ENCODE measurements around the gene THOC1.

Gene THOC1

DNA sequence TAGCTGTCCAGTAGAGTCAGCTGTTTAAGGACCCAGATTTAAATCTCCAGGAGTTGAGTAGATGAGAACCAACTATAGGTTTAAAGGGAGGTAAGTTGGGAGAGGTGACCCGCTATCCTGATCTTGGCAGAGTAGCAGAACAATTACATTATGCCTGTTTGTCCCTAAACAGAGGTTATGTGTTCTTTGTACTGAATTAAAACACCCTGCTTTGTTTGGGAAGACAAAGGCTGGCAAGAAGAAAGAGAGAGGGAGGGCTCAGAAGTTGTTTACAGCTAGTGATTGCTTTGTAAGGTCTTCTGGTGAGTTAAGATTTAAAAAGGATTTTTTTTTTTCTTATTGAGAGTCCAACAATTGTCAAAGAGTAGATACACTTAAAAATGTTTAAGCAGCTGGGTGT lies 72.2 kb downstream of the THOC1 start:
- no peaks in the 10 kb centered on the region for H3K27me3 ChIP-seq (ENCODE audit: insufficient read depth, poor library complexity, severe bottlenecking)
- no peak overlapping the region for H3K4me3 ChIP-seq (replicated peaks; ENCODE audit: insufficient read depth, low read length)
- TF ChIP-seq POLR2AphosphoS5 (IDR thresholded peaks at IDR 0.05; ENCODE audit: low read depth) = no peak
- TF ChIP-seq GABPA (IDR thresholded peaks at IDR 0.05; ENCODE audit: low read depth) = no peak
- TF ChIP-seq, protein P1, sequence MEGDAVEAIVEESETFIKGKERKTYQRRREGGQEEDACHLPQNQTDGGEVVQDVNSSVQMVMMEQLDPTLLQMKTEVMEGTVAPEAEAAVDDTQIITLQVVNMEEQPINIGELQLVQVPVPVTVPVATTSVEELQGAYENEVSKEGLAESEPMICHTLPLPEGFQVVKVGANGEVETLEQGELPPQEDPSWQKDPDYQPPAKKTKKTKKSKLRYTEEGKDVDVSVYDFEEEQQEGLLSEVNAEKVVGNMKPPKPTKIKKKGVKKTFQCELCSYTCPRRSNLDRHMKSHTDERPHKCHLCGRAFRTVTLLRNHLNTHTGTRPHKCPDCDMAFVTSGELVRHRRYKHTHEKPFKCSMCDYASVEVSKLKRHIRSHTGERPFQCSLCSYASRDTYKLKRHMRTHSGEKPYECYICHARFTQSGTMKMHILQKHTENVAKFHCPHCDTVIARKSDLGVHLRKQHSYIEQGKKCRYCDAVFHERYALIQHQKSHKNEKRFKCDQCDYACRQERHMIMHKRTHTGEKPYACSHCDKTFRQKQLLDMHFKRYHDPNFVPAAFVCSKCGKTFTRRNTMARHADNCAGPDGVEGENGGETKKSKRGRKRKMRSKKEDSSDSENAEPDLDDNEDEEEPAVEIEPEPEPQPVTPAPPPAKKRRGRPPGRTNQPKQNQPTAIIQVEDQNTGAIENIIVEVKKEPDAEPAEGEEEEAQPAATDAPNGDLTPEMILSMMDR (IDR thresholded peaks at IDR 0.05; ENCODE audit: insufficient read depth, low read length) = no peak
- no peak for TF ChIP-seq SPI1 (IDR thresholded peaks at IDR 0.05; ENCODE audit: borderline replicate concordance, low read depth)
- TF ChIP-seq, protein P2, sequence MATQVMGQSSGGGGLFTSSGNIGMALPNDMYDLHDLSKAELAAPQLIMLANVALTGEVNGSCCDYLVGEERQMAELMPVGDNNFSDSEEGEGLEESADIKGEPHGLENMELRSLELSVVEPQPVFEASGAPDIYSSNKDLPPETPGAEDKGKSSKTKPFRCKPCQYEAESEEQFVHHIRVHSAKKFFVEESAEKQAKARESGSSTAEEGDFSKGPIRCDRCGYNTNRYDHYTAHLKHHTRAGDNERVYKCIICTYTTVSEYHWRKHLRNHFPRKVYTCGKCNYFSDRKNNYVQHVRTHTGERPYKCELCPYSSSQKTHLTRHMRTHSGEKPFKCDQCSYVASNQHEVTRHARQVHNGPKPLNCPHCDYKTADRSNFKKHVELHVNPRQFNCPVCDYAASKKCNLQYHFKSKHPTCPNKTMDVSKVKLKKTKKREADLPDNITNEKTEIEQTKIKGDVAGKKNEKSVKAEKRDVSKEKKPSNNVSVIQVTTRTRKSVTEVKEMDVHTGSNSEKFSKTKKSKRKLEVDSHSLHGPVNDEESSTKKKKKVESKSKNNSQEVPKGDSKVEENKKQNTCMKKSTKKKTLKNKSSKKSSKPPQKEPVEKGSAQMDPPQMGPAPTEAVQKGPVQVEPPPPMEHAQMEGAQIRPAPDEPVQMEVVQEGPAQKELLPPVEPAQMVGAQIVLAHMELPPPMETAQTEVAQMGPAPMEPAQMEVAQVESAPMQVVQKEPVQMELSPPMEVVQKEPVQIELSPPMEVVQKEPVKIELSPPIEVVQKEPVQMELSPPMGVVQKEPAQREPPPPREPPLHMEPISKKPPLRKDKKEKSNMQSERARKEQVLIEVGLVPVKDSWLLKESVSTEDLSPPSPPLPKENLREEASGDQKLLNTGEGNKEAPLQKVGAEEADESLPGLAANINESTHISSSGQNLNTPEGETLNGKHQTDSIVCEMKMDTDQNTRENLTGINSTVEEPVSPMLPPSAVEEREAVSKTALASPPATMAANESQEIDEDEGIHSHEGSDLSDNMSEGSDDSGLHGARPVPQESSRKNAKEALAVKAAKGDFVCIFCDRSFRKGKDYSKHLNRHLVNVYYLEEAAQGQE (IDR thresholded peaks at IDR 0.05; ENCODE audit: insufficient replicate concordance, low read depth) = no peak
- no peak overlapping the region for H3K27ac ChIP-seq (replicated peaks)
- no peak for DNase-seq (ENCODE audit: low read depth in 1 of 2, low spot score in 1 of 2)

DNA sequence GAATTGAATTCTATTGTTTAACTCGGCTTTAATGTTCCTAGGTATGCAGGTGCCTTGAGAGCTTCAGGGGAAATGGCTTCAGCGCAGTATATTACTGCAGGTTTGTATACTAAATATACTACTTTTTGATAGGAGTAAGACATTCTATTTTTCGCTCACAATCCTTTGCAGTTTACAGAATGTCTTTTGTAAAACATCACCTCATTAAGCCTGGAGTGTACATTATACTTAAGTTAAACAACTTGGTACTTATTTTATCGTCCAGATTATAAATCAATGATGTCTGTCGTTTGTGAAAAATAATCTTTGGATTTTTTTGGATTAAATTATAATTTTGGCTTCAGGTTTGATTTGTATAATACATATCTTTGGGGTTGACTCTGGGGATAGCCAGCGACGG lies 75.0 kb downstream of the THOC1 start:
- TF ChIP-seq, protein P1 (IDR thresholded peaks at IDR 0.05; ENCODE audit: insufficient read depth, low read length) = no peak
- TF ChIP-seq, protein P2 (IDR thresholded peaks at IDR 0.05; ENCODE audit: insufficient replicate concordance, low read depth) = no peak
- TF ChIP-seq POLR2AphosphoS5 (IDR thresholded peaks at IDR 0.05; ENCODE audit: low read depth) (no peak), GABPA (IDR thresholded peaks at IDR 0.05; ENCODE audit: low read depth) (no peak), SPI1 (IDR thresholded peaks at IDR 0.05; ENCODE audit: borderline replicate concordance, low read depth) (no peak)
- Histone ChIP-seq H3K27me3 (ENCODE audit: insufficient read depth, poor library complexity, severe bottlenecking) (no peaks in the 10 kb centered on the region), H3K27ac (replicated peaks) (no peak overlapping the region), H3K4me3 (replicated peaks; ENCODE audit: insufficient read depth, low read length) (no peak overlapping the region)
- no peak for DNase-seq (ENCODE audit: low read depth in 1 of 2, low spot score in 1 of 2)

DNA sequence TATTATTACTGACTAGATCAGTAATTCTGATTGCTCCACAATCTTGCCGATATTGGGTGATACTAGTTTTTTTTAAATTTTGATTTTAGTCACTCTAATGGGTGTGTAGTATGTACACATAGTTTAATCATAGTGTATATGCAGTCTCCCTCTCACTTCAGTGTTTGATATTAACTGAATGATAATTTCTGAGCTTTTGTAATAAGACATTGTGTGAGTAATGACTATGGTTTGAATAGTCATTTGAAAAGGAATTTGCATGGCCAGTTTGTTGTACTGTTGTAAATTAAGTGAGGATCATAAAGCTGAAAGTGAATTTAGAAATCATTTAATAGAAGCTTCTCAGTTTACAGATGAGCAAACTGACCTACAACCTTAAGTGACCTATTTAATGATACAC lies 76.1 kb downstream of the THOC1 start:
- TF ChIP-seq, protein P1 (IDR thresholded peaks at IDR 0.05; ENCODE audit: insufficient read depth, low read length) = no peak
- TF ChIP-seq POLR2AphosphoS5 (IDR thresholded peaks at IDR 0.05; ENCODE audit: low read depth) (no peak), GABPA (IDR thresholded peaks at IDR 0.05; ENCODE audit: low read depth) (no peak), SPI1 (IDR thresholded peaks at IDR 0.05; ENCODE audit: borderline replicate concordance, low read depth) (no peak)
- TF ChIP-seq, protein P2 (IDR thresholded peaks at IDR 0.05; ENCODE audit: insufficient replicate concordance, low read depth) = no peak
- Histone ChIP-seq H3K27me3 (ENCODE audit: insufficient read depth, poor library complexity, severe bottlenecking) (no peaks in the 10 kb centered on the region), H3K4me3 (replicated peaks; ENCODE audit: insufficient read depth, low read length) (no peak overlapping the region), H3K27ac (replicated peaks) (no peak overlapping the region)
- no peak for DNase-seq (ENCODE audit: low read depth in 1 of 2, low spot score in 1 of 2)
